A673 (cell line): ENCODE measurements around the gene NOSIP. TPM values are rescaled to one million over a fixed set of nuclear protein-coding genes. Genes with fewer than 3 reads are reported as not detected.
A peak's percentile ranks its signal among the peaks of the same experiment; 100 is the strongest.

Experiments
- BruUV-seq: library from RNA; stranded (reverse); fragments of 400-500 nt; replicated peaks from 2 replicates; lab custom pipeline; 2021; lab: Mats Ljungman, UMichigan
- CTCF ChIA-PET: fragments of 300-600 bp; sonication (Branson Sonifier 250); formaldehyde crosslinking; loops from one replicate; lab custom pipeline; 2022; ENCODE audit warnings: antibody characterized with exemption; lab: Charles Lee
- POLR2A ChIA-PET: fragments of 300-600 bp; sonication (Branson Sonifier 250); formaldehyde crosslinking; loops from one replicate; lab custom pipeline; 2022; ENCODE audit warnings: antibody characterized with exemption; ENCODE audit not compliant: low non-redundant PET; lab: Charles Lee
- DNase-seq: peaks from one replicate; pipeline ENCODE4 v3.0.0-alpha.2; 2015; ENCODE audit warnings: low spot score
- H3K27ac ChIP-seq: fragments of 200-600 bp; sonication (generic); 2 replicates; pipeline ENCODE4 v1.5.1; 2016; ENCODE audit warnings: mixed run types, low read depth, mild to moderate bottlenecking, mixed read lengths, antibody characterized with exemption, low read length; ENCODE audit not compliant: poor library complexity, severe bottlenecking
- H3K27me3 ChIP-seq: fragments of 200-600 bp; sonication (generic); replicated peaks from 2 replicates; pipeline ENCODE4 v1.6.1; 2017; ENCODE audit warnings: mixed run types, low read depth, mild to moderate bottlenecking, mixed read lengths, antibody characterized with exemption, low read length; ENCODE audit not compliant: insufficient read depth, poor library complexity
- H3K36me3 ChIP-seq: fragments of 200-600 bp; sonication (generic); 2 replicates; pipeline ENCODE4 v1.6.1; 2016; ENCODE audit warnings: mixed run types, mild to moderate bottlenecking, mixed read lengths, antibody characterized with exemption, low read length; ENCODE audit not compliant: insufficient read depth, poor library complexity, severe bottlenecking
- H3K4me1 ChIP-seq: fragments of 200-600 bp; sonication (generic); 2 replicates; pipeline ENCODE4 v1.6.1; 2017; ENCODE audit warnings: mixed run types, mild to moderate bottlenecking, mixed read lengths, antibody characterized with exemption, low read length; ENCODE audit not compliant: insufficient read depth, poor library complexity, severe bottlenecking
- H3K4me3 ChIP-seq: fragments of 200-600 bp; sonication (generic); 2 replicates; pipeline ENCODE4 v1.5.1; 2016; ENCODE audit warnings: low read depth, mixed run types, mild to moderate bottlenecking, mixed read lengths, low read length; ENCODE audit not compliant: poor library complexity, severe bottlenecking
- H3K9me3 ChIP-seq: fragments of 200-600 bp; sonication (generic); 2 replicates; pipeline ENCODE4 v1.6.1; 2016; ENCODE audit warnings: mixed run types, low read depth, mild to moderate bottlenecking, mixed read lengths, antibody characterized with exemption, low read length; ENCODE audit not compliant: poor library complexity, severe bottlenecking
- CTCF ChIP-seq: fragments of 300-800, 200-600 bp; sonication (generic); conservative IDR thresholded peaks from 2 replicates; pipeline ENCODE4 v1.5.1; 2017; ENCODE audit warnings: low read depth, mild to moderate bottlenecking, antibody characterized with exemption, low read length, moderate library complexity, mixed read lengths
- EZH2 ChIP-seq: fragments of 200-600 bp; sonication (generic); IDR thresholded peaks from 2 replicates; pipeline ENCODE4 v1.6.1; 2017; ENCODE audit warnings: borderline replicate concordance, low read depth, mild to moderate bottlenecking, mixed read lengths, antibody characterized with exemption, low read length; ENCODE audit not compliant: poor library complexity, severe bottlenecking
- intact Hi-C: fragments of 100-400 bp; cut with micrococcal nuclease; formaldehyde crosslinking; loops from one replicate; pipeline ENCODE4 v1.10.0; 2022; ENCODE audit not compliant: unreplicated experiment
- total RNA-seq: library from RNA; stranded (reverse); gene quantifications from 2 replicates; pipeline ENCODE4 v1.2.3, GENCODE V29; 2021

NOSIP gene
- total RNA-seq, 1 experiment from 2014 or later: 178 TPM

GRCh38 chr19:49549045-49549444, 31.3 kb downstream of the NOSIP start:
- DNase-seq: no peak
- H3K9me3 ChIP-seq: no peaks in the 10 kb centered on the region
- no peak overlapping the region for H3K27ac ChIP-seq
- no peak overlapping the region for H3K4me3 ChIP-seq
- ChIA-PET POLR2A (interaction anchor here (0.6 kb wide), 1 partner anchor 38 kb away, joined by 24 read pairs; no protein-coding TSS in a partner anchor), CTCF (no interaction called here)
- TF ChIP-seq EZH2 (no peak), CTCF (no peak)
- no peaks in the 10 kb centered on the region for H3K27me3 ChIP-seq
- intact Hi-C loops: no loop called here
- peaks cover 11% of the 10 kb centered on the region for H3K36me3 ChIP-seq
- peaks cover 4% of the 10 kb centered on the region for H3K4me1 ChIP-seq
- BruUV-seq: no TSS peak

DNA sequence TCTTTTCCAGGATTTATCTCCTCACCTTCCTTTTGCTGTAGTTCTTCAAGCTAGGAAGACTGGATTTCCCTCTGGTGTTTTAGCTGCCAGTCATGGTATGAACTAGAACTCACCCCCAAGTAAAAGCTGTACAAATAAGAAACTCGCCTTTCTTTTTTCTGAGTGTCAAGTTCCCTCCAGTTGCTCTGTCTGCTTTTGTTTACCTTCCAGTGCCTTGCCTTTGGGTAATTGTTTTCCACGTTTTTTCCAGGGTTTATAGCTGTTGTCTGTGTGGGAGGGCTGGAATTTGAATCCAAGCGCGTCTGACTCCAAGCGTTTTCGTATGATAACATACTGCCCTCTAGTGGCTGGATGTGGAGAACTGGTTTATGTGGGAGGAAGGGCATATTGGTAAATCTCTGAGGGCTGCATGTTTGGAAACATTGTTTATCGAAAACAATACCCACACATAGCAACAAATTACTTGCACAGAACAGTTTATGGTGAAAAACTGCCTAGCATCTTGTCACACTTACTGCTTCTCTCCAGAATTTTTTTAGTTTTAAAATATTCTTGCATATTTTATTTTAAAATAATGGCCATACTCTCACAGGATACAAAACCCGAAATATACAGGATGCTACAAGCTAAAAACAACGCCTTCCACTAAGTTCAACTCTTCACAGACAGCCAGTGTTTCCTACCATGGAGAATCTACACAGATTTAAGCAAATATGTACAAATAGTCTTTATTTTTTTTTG, 33.4 kb downstream of the NOSIP start:
- intact Hi-C loops: loop anchor here (2.0 kb wide), 1 partner anchor 40 kb away; no protein-coding TSS in a partner anchor
- Histone ChIP-seq H3K27ac (peak overlapping the region; percentile 14), H3K4me1 (peaks cover 4% of the 10 kb centered on the region), H3K4me3 (no peak overlapping the region), H3K9me3 (no peaks in the 10 kb centered on the region), H3K27me3 (no peaks in the 10 kb centered on the region), H3K36me3 (peaks cover 21% of the 10 kb centered on the region)
- ChIA-PET CTCF (interaction anchor here (0.5 to 1.8 kb wide), 13 partner anchors 17 to 247 kb away, joined by 3 to 14 read pairs (median 5); no protein-coding TSS in a partner anchor), POLR2A (no interaction called here)
- DNase-seq: peak; percentile 95
- TF ChIP-seq EZH2 (no peak), CTCF (peak; percentile 86)
- TSS peak; percentile 22 for BruUV-seq

DNA sequence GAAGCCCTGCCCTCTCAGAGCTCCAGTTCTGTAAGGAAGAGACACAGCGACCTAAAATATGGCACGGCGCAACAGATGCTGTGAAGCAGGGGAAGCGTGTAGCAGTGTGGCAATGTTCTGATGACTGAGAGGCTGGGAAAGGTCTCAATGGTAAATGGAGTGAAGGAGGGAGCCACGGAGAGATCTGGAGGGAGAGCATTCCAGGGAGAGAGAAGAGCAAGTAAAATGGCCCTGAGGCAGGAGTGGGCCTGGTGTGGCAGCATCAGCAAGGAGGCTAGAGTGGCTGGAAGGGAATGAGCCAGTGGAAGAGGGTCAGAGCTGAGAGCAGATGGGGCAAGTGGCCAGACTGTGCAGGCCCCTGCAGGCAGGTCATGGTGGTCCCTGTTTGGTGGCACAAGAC, 36.2 kb downstream of the NOSIP start:
- H3K4me1 ChIP-seq: peaks cover 4% of the 10 kb centered on the region
- ChIA-PET CTCF (interaction anchor here (0.9 kb wide), 1 partner anchor 41 kb away, joined by 4 read pairs; no protein-coding TSS in a partner anchor), POLR2A (interaction anchor here (0.6 kb wide), 1 partner anchor 38 kb away, joined by 4 read pairs; no protein-coding TSS in a partner anchor)
- no TSS peak for BruUV-seq
- H3K9me3 ChIP-seq: no peaks in the 10 kb centered on the region
- no peak for DNase-seq
- peak overlapping the region; percentile 30 for H3K27ac ChIP-seq
- H3K36me3 ChIP-seq: peaks cover 38% of the 10 kb centered on the region
- TF ChIP-seq CTCF (no peak), EZH2 (no peak)
- intact Hi-C loops: no loop called here
- H3K27me3 ChIP-seq: no peaks in the 10 kb centered on the region
- no peak overlapping the region for H3K4me3 ChIP-seq
